OCI-LY7 (cell line): Measurements from ENCODE around the gene PSMG1. TPM values are rescaled to one million over a fixed set of nuclear protein-coding genes. Genes with fewer than 3 reads are reported as not detected.

ENCODE experiments used
- BruUV-seq: library from RNA; stranded (reverse); fragments of 400-500 nt; replicated peaks from 2 replicates; lab custom pipeline; 2021; lab: Mats Ljungman, UMichigan
- CTCF ChIA-PET: fragments of 300-600 bp; sonication (Branson Sonifier 250); formaldehyde crosslinking; loops from one replicate; lab custom pipeline; 2022; ENCODE audit warnings: antibody characterized with exemption; ENCODE audit not compliant: unreplicated experiment; lab: Charles Lee
- POLR2A ChIA-PET: fragments of 300-600 bp; sonication (Branson Sonifier 250); formaldehyde crosslinking; loops from one replicate; lab custom pipeline; 2022; ENCODE audit warnings: antibody characterized with exemption; lab: Charles Lee
- DNase-seq: peaks from one replicate; pipeline ENCODE4 v3.0.0-alpha.2; 2015; ENCODE audit warnings: low spot score
- H2AFZ ChIP-seq: fragments of 200-600 bp; sonication (generic), shearing (Covaris generic); 2 replicates; pipeline ENCODE4 v1.6.1; 2014; ENCODE audit warnings: mild to moderate bottlenecking, antibody characterized with exemption, low read length, moderate library complexity
- H3K27ac ChIP-seq: fragments of 200-600 bp; sonication (generic); 2 replicates; pipeline ENCODE4 v1.5.1; 2014; ENCODE audit warnings: mixed run types, low read depth, mild to moderate bottlenecking, moderate library complexity, low read length, inconsistent platforms; ENCODE audit not compliant: poor library complexity, severe bottlenecking
- H3K36me3 ChIP-seq: fragments of 200-600 bp; sonication (generic); 2 replicates; pipeline ENCODE4 v1.6.1; 2014; ENCODE audit warnings: mild to moderate bottlenecking, antibody characterized with exemption, low read length, moderate library complexity, mixed read lengths; ENCODE audit not compliant: insufficient read depth
- H3K4me1 ChIP-seq: fragments of 200-600 bp; sonication (generic); 2 replicates; pipeline ENCODE4 v1.5.1; 2014; ENCODE audit warnings: mild to moderate bottlenecking, low read length; ENCODE audit not compliant: insufficient read depth, poor library complexity, severe bottlenecking
- H3K4me2 ChIP-seq: fragments of 200-600 bp; sonication (generic); 2 replicates; pipeline ENCODE4 v1.6.1; 2014; ENCODE audit warnings: mild to moderate bottlenecking, low read length
- H3K4me3 ChIP-seq: fragments of 200-600 bp; sonication (generic); 2 replicates; pipeline ENCODE4 v1.5.1; 2014; ENCODE audit warnings: mild to moderate bottlenecking, low read depth, low read length; ENCODE audit not compliant: poor library complexity, severe bottlenecking
- H3K79me2 ChIP-seq: fragments of 200-600 bp; sonication (generic); 2 replicates; pipeline ENCODE4 v1.6.1; 2016; ENCODE audit warnings: low read depth, mild to moderate bottlenecking, low read length, moderate library complexity, mixed read lengths; ENCODE audit not compliant: insufficient read depth
- H3K9me2 ChIP-seq: fragments of 200-600 bp; sonication (generic); 2 replicates; pipeline ENCODE4 v1.6.1; 2016; ENCODE audit warnings: mild to moderate bottlenecking, low read length, mixed read lengths; ENCODE audit not compliant: insufficient read depth
- H3K9me3 ChIP-seq: fragments of 200-600 bp; sonication (generic); 2 replicates; pipeline ENCODE4 v1.6.1; 2014; ENCODE audit warnings: mild to moderate bottlenecking, mixed run types, low read length, mixed read lengths
- H4K20me1 ChIP-seq: fragments of 200-600 bp; sonication (generic); 2 replicates; pipeline ENCODE4 v1.6.1; 2014; ENCODE audit warnings: mild to moderate bottlenecking, antibody characterized with exemption, low read length, moderate library complexity, mixed read lengths; ENCODE audit not compliant: insufficient read depth
- EZH2phosphoT487 ChIP-seq: fragments of 200-600 bp; sonication (generic); IDR thresholded peaks from 2 replicates; pipeline ENCODE4 v1.6.1; 2018; ENCODE audit warnings: low read depth, borderline replicate concordance, mild to moderate bottlenecking, mixed run types, antibody characterized with exemption, low read length, moderate library complexity, mixed read lengths
- intact Hi-C: fragments of 100-400 bp; cut with micrococcal nuclease; formaldehyde crosslinking; loops from one replicate; pipeline ENCODE4 v1.10.0; 2022; ENCODE audit not compliant: unreplicated experiment
- total RNA-seq, 2 experiments: library from RNA; depleted of rRNA in 1 of 2; stranded (reverse); fragments of >200 nt in 1 of 2; shearing (Covaris generic) in 1 of 2; gene quantifications; 2 replicates each; pipeline ENCODE4 v1.2.3, GENCODE V29; 2014 to 2022
- TF ChIP-seq, protein P1 (sequence below): fragments of 200-600 bp; sonication (generic); conservative IDR thresholded peaks from 2 replicates; pipeline ENCODE4 v1.5.1; 2014; ENCODE audit warnings: mild to moderate bottlenecking, antibody characterized with exemption, low read length, moderate library complexity, mixed read lengths

The PSMG1 gene
- total RNA-seq, 2 experiments from 2014 or later: 87.2 to 123 TPM

DNA sequence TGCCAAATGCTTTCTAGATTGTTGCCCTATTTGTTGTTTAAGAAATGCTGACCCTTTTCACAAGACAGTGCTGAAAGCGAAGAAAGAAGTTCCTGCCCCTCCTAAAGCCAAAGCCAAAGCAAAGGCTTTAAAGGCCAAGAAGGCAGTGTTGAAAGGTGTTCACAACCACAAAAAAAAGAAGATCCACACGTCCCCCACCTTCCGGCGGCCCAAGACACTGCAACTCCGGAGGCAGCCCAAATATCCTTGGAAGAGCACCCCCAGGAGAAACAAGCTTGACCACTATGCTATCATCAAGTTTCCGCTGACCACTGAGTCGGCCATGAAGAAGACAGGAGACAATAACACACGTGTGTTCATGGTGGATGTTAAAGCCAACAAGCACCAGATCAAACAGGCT lies 55.7 kb downstream of the PSMG1 start:
- intact Hi-C loops: loop anchor here (2.0 kb wide), 1 partner anchor 393 kb away; no protein-coding TSS in a partner anchor
- POLR2A ChIA-PET: no interaction called here
- Histone ChIP-seq H3K4me2 (no peak overlapping the region), H3K9me3 (no peaks in the 10 kb centered on the region), H3K4me1 (no peaks in the 10 kb centered on the region), H3K9me2 (peaks cover 5% of the 10 kb centered on the region), H2AFZ (no peak overlapping the region), H3K27ac (no peak overlapping the region), H3K4me3 (no peak overlapping the region), H3K36me3 (no peaks in the 10 kb centered on the region), H3K79me2 (no peaks in the 10 kb centered on the region), H4K20me1 (no peaks in the 10 kb centered on the region)
- TF ChIP-seq, protein P1, sequence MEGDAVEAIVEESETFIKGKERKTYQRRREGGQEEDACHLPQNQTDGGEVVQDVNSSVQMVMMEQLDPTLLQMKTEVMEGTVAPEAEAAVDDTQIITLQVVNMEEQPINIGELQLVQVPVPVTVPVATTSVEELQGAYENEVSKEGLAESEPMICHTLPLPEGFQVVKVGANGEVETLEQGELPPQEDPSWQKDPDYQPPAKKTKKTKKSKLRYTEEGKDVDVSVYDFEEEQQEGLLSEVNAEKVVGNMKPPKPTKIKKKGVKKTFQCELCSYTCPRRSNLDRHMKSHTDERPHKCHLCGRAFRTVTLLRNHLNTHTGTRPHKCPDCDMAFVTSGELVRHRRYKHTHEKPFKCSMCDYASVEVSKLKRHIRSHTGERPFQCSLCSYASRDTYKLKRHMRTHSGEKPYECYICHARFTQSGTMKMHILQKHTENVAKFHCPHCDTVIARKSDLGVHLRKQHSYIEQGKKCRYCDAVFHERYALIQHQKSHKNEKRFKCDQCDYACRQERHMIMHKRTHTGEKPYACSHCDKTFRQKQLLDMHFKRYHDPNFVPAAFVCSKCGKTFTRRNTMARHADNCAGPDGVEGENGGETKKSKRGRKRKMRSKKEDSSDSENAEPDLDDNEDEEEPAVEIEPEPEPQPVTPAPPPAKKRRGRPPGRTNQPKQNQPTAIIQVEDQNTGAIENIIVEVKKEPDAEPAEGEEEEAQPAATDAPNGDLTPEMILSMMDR: no peak
- TF ChIP-seq EZH2phosphoT487: no peak
- no TSS peak for BruUV-seq
- CTCF ChIA-PET: no interaction called here
- no peak for DNase-seq

DNA sequence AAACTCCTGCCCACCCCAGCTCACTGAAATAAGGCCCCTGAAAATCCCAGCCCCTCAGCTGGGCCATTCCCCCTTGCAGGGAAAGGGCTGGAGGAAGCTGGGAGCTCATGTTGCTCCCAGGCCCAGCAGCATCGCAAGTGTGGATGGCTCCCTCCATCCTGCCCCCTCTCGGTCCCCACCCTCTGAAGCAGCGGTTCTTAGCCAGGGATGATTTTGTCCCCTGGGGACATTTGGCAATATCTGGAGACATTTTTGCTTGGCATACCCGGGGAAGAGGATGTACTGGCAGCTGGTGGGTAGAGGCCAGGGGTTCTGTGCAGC lies 56.8 kb downstream of the PSMG1 start:
- Histone ChIP-seq H4K20me1 (no peaks in the 10 kb centered on the region), H3K4me1 (no peaks in the 10 kb centered on the region), H3K4me2 (no peak overlapping the region), H2AFZ (no peak overlapping the region), H3K4me3 (no peak overlapping the region), H3K9me2 (peaks cover 5% of the 10 kb centered on the region), H3K9me3 (no peaks in the 10 kb centered on the region), H3K36me3 (no peaks in the 10 kb centered on the region), H3K27ac (no peak overlapping the region), H3K79me2 (no peaks in the 10 kb centered on the region)
- POLR2A ChIA-PET: interaction anchor here (0.7 to 0.8 kb wide), 2 partner anchors 20 to 417 kb away, joined by 4 to 5 read pairs; no protein-coding TSS in a partner anchor
- no TSS peak for BruUV-seq
- TF ChIP-seq, protein P1: no peak
- TF ChIP-seq EZH2phosphoT487: no peak
- DNase-seq: no peak
- intact Hi-C loops: loop anchor here (2.0 kb wide), 1 partner anchor 392 kb away; no protein-coding TSS in a partner anchor
- CTCF ChIA-PET: no interaction called here

DNA sequence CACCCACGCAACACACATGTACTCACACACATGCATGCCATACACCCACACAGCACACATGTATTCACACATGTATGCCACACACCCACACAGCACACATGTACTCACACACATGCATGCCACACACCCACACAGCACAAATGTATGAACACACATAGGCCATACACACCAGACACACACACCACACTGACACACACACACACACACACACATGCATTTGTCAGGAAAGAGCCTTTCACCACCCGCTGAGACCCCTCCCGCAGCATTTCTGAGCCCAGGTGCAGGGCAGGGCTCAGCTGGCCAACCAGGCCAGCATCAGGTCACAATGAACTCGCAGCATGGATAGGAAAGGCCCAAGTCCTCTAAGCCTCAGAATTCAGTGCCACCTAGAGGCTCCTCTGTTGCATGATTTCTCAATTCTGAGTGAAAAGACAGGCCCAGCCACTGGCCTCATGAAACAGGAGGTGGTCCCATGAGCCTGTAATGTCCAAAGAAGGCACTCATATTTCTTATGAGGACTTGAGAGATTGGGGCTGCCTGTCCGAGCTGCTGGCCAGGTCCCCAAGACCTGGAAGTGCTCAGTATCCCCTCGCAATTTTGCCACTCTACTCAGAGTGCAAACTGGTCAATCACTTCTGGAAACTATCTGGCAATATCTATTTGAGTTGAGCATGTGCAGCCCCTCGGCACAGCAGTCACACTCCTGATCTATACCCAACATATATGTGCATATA lies 57.3 kb downstream of the PSMG1 start:
- peak; percentile 53 for DNase-seq
- no peaks in the 10 kb centered on the region for H3K9me3 ChIP-seq
- no peak overlapping the region for H3K4me2 ChIP-seq
- H3K79me2 ChIP-seq: no peaks in the 10 kb centered on the region
- H4K20me1 ChIP-seq: no peaks in the 10 kb centered on the region
- no peak for TF ChIP-seq EZH2phosphoT487
- TF ChIP-seq, protein P1: peak; percentile 75
- no TSS peak for BruUV-seq
- no peak overlapping the region for H3K27ac ChIP-seq
- H2AFZ ChIP-seq: no peak overlapping the region
- no peak overlapping the region for H3K4me3 ChIP-seq
- peaks cover 5% of the 10 kb centered on the region for H3K9me2 ChIP-seq
- H3K4me1 ChIP-seq: no peaks in the 10 kb centered on the region
- H3K36me3 ChIP-seq: no peaks in the 10 kb centered on the region
- ChIA-PET CTCF (no interaction called here), POLR2A (interaction anchor here (0.7 to 0.8 kb wide), 2 partner anchors 20 to 416 kb away, joined by 4 to 5 read pairs; no protein-coding TSS in a partner anchor)
- intact Hi-C loops: loop anchor here (2.0 kb wide), 1 partner anchor 391 kb away; no protein-coding TSS in a partner anchor
